GM19397 (cell line): Measurements from ENCODE around the gene IL12RB2.

Source experiments
- ATAC-seq: cut with Tn5 transposase; IDR thresholded peaks from one replicate; pipeline ENCODE4 v1.9.1; 2021; ENCODE audit warnings: mild to moderate bottlenecking, moderate library complexity; ENCODE audit not compliant: unreplicated experiment

IL12RB2 gene, protein sequence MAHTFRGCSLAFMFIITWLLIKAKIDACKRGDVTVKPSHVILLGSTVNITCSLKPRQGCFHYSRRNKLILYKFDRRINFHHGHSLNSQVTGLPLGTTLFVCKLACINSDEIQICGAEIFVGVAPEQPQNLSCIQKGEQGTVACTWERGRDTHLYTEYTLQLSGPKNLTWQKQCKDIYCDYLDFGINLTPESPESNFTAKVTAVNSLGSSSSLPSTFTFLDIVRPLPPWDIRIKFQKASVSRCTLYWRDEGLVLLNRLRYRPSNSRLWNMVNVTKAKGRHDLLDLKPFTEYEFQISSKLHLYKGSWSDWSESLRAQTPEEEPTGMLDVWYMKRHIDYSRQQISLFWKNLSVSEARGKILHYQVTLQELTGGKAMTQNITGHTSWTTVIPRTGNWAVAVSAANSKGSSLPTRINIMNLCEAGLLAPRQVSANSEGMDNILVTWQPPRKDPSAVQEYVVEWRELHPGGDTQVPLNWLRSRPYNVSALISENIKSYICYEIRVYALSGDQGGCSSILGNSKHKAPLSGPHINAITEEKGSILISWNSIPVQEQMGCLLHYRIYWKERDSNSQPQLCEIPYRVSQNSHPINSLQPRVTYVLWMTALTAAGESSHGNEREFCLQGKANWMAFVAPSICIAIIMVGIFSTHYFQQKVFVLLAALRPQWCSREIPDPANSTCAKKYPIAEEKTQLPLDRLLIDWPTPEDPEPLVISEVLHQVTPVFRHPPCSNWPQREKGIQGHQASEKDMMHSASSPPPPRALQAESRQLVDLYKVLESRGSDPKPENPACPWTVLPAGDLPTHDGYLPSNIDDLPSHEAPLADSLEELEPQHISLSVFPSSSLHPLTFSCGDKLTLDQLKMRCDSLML

DNA sequence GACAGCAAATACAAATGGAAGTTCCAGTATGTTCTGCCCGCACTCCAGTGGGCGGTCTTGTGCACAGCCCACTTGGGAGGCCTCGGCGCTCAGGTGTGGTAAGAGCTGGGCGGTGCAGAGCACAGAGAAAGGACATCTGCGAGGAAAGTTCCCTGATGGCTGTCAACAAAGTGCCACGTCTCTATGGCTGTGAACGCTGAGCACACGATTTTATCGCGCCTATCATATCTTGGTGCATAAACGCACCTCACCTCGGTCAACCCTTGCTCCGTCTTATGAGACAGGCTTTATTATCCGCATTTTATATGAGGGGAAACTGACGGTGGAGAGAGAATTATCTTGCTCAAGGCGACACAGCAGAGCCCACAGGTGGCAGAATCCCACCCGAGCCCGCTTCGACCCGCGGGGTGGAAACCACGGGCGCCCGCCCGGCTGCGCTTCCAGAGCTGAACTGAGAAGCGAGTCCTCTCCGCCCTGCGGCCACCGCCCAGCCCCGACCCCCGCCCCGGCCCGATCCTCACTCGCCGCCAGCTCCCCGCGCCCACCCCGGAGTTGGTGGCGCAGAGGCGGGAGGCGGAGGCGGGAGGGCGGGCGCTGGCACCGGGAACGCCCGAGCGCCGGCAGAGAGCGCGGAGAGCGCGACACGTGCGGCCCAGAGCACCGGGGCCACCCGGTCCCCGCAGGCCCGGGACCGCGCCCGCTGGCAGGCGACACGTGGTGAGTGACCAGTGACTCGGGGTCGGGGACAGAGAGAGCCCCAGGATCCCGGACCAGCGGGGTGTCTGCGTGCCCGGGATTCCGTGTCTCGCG is at the start of gene IL12RB2:
TSS of gene IL12RB2 (plus strand) at position 623 of the 810 bp plus-strand sequence. CDS start 12,496 bp downstream, outside the sequence.
- no peak for ATAC-seq

DNA sequence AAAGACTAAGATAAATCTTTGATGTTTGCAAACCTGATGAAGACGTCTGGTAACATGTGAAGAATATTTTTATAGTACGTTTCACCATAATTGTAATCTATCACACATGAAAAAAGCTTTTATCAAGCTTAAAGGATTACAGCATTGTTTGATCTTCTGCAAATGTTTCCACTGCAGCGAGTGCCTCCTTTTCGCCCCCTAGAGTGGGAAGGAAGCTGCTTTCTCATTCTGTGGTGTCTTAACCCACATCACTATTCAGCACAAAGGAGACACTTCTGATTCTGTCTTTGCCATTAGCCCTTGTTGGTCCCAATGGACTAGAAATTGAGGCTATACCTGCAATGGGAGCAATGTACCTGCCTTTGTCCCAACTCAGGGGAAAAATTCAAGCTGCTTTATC is 46.0 kb upstream of the IL12RB2 start:
- ATAC-seq, result no peak

DNA sequence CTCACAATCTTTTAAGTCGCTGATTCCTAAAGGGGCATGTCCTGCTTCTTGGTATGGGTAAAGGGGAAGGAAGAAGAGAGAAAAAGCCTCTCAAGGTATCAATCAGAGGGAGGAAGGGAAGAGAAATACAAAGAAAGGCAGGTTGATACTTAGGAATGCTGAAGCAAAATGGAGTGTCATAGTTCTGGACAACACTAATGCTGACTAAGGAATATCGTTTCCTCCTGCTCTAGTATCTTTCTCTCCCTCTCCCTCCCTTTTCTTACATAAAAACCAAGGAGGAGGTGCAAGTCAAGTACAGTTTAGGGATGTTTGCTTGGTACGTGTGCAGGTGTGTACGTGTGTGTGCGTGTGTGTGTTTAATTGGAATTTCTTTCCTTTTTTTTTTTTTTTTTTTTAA is 44.9 kb upstream of the IL12RB2 start:
- ATAC-seq, result no peak

DNA sequence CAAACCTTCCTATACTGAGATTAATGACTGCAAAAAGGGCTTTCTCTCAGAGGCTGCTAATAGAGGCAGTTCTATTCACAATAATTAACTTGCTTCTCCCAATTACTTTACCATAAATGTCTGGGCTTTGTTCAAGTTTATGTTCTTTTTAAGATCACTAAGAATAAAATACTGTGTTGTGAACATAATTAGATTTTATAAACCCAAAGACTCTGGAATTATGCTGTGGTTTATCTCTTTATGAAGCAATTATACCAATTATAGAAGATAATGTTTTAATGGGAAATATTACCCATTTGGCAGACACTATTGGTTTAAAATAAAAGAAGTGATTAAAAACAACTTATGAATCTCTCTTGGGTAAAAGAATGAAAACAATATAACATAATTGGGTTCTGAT is 43.5 kb upstream of the IL12RB2 start:
- ATAC-seq, result no peak

DNA sequence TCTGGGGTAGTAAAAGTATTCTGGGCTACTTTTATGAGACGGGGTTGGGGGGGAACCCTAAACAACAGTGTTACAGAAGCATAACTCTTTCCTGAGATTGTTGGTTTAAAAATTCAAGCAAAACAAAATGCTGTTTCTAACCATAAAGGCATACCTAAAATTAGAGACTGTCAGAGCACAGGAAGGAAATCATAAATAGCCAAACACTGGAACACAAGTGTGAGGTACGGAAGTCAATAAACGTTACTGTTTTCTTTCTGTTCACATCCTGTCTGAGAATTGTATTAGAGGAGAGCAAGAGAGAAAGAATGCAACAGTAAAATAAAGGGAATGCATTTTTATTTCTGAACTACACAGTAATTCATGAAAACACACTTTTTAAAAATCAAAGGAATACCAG is 42.8 kb upstream of the IL12RB2 start:
- ATAC-seq, result no peak

DNA sequence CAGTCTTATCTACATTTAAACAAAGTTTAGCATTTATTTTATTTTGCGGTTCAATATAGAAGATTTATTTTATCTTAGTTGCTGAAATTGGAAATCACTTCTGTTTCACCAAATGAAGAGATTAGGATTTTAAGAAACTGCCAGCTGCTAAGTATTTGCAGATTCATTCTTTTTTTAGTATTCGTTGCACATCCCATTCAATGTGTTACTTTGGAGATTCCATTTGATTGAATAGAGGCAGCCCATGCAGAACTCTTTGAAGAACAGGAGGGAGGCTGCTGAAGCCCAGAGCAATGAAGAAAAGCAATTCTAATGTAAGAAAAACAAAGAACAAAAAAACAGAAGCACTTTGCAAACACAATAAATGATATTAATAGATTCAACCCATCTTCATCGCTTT is 38.6 kb upstream of the IL12RB2 start:
- ATAC-seq, result no peak

DNA sequence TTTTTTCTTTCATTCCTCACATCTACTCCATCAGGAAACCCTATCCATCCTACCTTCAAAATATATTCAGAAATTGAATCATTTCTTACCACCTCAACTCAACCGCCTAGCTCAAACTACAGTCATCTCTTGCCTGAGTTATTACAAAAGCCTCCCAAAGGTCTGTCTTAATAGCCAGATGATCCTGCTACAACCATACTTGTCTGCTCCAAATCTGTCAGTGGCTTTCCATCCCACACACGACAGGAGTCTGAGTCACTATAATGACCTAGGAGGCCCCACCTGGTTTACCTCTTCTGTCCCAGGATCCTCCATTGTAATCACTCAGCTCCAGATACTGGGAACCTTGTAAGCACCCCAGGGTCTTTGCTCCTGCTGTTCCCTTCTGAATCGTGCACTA is 37.1 kb upstream of the IL12RB2 start:
- ATAC-seq, result no peak

DNA sequence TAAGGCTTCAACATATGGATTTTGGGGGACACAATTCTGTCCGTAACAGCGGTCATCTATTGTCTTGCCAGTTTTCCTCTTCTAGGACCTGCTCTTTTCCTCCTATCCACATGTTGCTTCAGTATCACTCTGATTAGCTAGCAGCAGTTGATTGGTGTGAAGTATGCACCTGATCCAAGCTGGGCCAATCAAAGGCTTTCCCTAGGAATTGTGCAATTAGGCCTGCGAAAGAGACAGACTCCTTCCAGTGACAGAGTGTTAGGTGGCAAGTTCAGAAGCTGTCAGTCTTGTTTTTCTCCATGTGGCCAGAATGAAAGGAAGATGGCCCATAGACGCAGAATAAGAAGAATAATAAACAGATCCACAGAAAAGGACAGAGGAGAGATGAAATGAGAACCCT is 34.1 kb upstream of the IL12RB2 start:
- no peak for ATAC-seq

DNA sequence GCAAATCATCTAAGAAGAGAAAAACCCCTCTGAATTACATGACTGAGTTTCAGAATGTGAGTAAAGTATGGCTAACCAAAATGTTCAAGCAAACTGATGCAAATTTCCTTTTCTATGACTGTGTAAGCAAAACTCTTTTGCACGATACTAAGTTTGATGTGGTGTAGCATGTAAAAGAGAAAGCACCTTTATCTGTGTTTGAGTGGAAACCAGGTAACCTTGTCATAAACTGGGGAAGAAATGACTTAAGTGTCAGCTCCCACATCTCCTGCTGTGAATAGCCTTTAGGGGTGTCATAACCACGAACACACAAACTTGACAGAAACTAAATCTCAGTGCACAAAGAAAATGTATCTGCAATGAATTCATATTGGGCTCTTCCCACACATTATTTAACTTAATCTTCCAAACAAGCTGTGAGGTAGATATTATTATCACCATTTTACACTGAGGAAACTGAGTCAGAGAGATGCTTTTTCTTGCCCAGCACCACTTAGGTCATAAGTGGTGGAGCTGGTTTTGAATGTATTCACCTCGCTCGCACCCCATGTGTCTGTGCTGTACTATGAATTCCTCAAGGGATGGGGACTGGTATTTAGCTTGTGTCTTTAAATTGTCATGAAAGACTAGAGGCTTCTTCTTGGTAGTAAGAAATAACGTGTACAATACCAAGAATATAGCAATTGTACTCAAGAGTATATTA is 32.9 kb upstream of the IL12RB2 start:
- no peak for ATAC-seq

DNA sequence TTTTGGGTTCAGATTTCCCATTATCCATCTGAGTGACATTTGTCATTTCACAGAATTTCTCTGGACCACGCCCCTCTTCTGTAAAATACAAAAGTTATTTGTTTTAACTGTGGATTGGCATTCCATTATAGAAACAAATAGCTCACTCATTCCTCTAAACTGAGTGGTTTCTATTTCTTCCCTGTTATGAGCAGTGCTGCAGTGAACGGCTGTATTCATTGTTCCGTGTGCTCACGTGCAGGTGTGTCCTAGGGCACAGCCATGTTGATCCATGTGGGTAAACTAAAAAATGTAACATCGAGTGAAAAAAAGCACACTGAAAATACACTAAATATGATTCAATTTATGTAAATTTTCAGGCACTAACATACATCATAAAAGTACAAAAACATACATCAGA is 27.0 kb upstream of the IL12RB2 start:
- no peak for ATAC-seq

DNA sequence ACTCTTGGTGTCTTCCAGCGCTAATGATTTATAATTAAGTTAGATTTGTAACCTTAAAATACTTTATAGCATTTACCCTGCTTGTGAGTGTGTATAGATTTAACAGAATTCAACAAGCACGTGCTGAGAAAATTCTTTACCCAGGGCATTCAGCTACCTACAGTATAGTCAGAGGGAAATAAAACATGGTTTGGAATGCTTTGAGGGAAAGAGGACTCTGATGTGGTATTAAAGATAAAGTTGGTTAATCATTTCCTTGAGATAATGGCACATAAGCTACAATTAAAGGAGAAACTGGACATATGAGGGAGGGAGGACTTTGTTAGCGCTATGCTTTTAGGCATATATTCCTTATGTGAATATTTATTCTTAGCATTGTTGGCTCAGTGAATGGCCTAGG is 26.4 kb upstream of the IL12RB2 start:
- ATAC-seq, result no peak

DNA sequence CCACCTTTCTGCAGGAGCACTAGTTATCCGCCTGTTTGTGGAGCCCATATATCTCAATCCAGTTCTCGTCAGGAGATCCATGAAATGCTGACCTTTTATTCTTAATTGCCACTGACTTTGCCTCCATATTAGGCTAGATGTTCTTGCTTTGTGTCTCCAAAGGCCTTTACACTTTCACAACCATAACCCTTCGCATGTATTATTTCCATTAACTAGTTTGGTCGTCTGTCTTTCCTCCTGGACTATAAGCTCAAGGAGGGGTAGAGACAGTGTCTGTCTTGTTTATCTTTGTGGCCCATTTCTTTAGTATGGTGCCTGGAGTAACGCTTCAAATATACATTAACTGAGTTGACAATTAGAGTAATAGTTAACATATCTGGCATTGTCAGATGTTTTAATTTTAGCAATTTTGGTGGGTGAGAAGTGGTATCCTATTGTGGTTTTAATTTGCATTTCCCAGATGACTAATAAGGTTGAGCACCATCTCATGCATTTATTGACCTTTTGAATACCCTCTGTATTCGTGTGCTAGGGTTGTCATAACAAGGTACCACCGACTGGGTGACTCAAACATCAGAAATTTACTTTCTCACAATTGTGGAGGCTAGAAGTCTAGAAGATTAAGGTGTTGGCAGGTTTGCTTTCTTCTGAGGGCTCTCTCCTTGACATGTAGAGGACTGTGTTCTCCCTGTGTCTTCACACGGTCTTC is 21.7 kb upstream of the IL12RB2 start:
- ATAC-seq, result peak; percentile 63

DNA sequence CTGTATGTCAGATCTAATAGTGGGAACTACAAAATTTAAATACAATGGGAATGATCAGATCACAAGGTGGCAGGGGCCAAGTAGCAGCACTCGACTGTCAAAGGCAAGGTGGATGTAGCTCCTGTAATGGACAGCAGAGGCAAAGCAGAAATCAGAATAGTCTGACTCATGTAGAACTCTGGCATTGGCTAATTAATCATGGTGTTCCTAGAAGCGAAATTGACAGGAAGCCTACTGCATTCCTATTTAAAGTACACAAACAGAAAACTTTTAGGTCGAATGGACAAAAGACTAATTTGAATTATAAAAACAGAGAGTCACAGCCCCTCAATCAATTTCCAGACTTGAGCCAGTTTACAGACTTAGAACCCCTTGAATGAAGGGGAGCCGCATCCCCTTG is 17.4 kb upstream of the IL12RB2 start:
- ATAC-seq, result no peak

DNA sequence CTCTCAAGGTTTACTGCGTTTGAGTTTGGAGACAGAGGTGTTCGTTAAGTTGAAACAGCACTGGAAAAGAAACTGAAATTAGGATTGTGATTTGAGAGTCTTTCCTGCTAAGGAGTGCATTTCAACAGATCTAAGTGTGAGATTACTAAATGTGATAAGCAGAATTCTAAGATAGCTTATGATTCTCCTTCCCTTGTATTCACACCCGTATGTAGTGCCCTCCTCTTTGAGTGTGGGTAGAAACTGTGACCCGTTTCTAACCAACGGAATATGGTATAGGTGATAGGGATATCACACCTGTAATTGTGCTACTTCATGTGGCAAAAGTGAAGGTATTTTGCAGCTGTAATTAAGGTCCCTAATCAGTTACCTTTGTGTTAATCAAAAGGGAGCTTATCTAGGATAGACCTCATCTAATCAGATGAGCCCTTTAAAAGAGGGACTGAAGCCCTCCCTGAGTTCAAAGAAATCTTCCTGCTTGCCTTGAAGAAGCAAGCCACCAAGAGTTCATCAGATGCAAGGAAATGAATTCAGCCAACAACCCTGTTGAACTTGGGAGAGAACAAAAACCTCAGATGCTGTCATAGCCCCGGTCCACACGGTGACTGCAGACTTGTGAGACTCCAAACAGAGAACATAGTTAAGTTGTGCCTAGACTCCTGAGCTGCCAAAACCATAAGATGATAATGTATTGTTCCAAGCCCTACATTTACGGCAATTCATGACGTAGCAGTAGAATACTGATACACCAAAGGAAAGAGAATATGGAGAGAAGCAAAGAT is 12.6 kb upstream of the IL12RB2 start:
- no peak for ATAC-seq

DNA sequence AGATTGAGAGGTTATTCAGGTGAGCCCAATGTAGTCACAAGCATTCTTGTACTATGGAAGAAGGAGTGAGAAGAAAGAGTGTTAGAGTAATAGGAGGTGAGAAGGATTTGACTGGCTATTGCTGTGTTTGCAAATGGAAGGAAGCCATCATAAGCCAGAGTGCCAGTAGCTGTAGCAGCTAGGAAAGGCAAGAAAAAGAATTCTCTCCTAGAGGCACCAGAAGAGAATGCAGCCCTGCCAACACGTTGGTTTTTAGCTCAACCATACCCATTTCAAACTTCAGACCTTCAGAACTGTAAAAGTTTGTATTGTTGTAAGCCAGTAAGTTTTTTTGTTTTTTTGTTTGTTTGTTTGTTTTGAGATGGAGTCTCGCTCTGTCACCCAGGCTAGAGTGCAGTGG is 8.9 kb upstream of the IL12RB2 start:
- ATAC-seq, result no peak

DNA sequence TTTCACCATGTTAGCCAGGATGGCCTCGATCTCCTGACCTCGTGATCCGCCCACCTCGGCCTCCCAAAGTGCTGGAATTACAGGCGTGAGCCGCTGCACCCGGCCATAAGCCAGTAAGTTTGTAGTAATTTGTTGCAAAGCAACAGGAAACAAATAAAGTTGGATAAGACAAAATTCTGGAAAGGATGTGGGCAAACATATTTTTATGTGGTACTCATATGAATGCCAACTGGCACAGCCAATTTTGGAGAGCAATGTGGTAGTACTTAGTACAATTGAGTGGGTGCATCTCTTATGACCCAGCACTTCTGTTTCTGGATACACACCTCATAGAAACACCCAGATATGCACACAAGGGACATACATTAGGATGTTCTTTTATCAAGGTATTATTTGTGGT is 8.4 kb upstream of the IL12RB2 start:
- no peak for ATAC-seq

DNA sequence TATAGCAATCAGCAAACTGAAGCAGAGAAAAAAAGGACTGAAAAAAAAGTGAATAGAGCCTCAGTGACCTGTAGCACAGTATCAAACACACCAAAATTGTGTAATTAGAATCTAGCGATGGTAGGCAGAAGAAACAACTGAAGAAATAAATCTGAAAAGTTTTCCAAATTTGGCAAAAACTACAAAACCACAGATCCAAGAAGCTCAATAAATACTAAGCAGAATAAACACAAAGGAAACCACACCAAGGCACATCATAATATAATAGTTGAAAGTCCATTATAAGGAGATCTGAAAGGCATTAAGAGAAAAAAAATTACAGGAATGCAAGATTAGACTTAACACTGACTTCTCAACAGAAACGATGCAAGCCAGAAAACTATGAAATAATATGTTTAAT is 7.1 kb upstream of the IL12RB2 start:
- ATAC-seq, result no peak

DNA sequence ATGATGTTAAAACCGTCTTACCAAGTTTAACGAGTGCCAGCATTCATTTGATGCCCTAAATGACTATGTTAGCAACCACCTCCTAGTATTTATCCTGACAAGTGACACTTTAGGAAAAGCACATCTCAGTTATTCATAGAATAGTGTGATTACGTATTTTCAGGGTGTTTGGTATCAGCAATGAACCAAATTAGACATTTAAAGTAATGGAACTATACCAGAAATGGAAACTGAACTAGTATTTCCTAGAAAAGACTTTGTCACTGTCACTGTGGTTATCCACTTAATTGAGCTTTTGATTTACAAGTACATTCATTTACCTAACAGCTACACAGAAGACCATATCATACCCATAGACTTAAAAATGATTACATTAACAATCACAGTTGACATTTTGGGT is 3.6 kb upstream of the IL12RB2 start:
- ATAC-seq, result no peak

DNA sequence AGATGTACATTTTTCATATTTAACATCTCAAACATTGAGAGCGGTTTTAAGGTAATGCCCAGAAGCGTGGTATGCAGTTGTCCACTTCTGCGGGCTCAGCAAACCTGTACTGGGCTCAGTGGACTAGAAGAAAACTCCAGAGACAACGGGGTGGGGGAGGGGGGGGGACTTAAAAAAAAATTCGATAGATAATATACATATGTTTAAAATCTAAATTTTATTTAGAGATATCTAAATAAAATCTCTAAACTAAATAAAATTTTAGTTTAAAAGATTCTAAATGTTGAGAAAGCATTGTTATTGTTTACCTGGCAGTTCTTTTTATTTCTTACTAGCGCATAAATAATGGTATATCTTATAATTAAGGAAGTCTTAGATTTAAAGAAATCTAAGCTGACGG is 1.1 kb upstream of the IL12RB2 start:
- no peak for ATAC-seq
